Psoas muscle (tissue), 8 donors: ENCODE data around the gene ACKR1. TPM values are rescaled to one million over a fixed set of nuclear protein-coding genes. Genes with fewer than 3 reads are reported as not detected.

Source experiments
- ATAC-seq, 4 donors: fragments of 200-7000 bp; cut with Tn5 transposase; one replicate each; pipeline ENCODE4 v1.9.1; 2020; ENCODE audit warnings: moderate library complexity in 3 of 4, mild to moderate bottlenecking in 2 of 4
- DNase-seq, 2 donors: peaks; one replicate each; pipeline ENCODE4 v3.0.0-alpha.2; 2020
- H3K27ac ChIP-seq: fragments of 200-600 bp; one replicate; pipeline ENCODE4 v1.8.0; 2022
- H3K27me3 ChIP-seq, 3 donors: fragments of 200-600 bp in 1 of 3; one replicate each; pipeline versions ENCODE4 v1.6.1 to v1.8.0; 2013 to 2022; ENCODE audit warnings: low read length in 2 of 3, mild to moderate bottlenecking in 2 of 3, moderate library complexity in 1 of 3; ENCODE audit not compliant: insufficient read depth in 3 of 3
- H3K36me3 ChIP-seq, 2 donors: fragments of 200-600 bp in 1 of 2; one replicate each; pipeline versions ENCODE4 v1.6.1 to v1.8.0; 2013 to 2022; ENCODE audit warnings: low read depth in 1 of 2, mild to moderate bottlenecking in 1 of 2, moderate library complexity in 1 of 2; ENCODE audit not compliant: insufficient read depth in 1 of 2
- H3K4me1 ChIP-seq: fragments of 200-600 bp; one replicate; pipeline ENCODE4 v1.8.0; 2022
- H3K4me3 ChIP-seq: fragments of 200-600 bp; one replicate; pipeline ENCODE4 v1.8.0; 2022; ENCODE audit warnings: mild to moderate bottlenecking
- H3K9me3 ChIP-seq: fragments of 200-600 bp; one replicate; pipeline ENCODE4 v1.8.0; 2022
- whole genome bisulfite sequencing, 3 donors: extraction: QIAGEN DNeasy Blood & Tissue Kit; methylation state at CpG; one replicate each; pipeline versions ENCODE4 v1.1.6 to v1.1.7; 2013; 5-methylcytosine and 5-hydroxymethylcytosine counted together
- intact Hi-C, 2 donors: fragments of 100-400 bp; cut with DNase I; formaldehyde crosslinking; loops; one replicate each; pipeline versions ENCODE4 v1.11.0 to v1.14.2; 2022
- polyA plus RNA-seq, 3 donors: library from polyadenylated mRNA; stranded (reverse); fragments of 200-250 nt; gene quantifications; one replicate each; pipeline ENCODE4 v1.2.3, GENCODE V29; 2013
- total RNA-seq, 4 donors: library from RNA; stranded (reverse); fragmentation: NEBNext Ultra II Directional in 2 of 4; extraction: Animal tissue kit (Norgen Biotek cat#: 25700) in 2 of 4; gene quantifications; one replicate each; pipeline versions ENCODE4 v1.2.1 to v1.2.4, GENCODE V29; 2021 to 2023
- TF ChIP-seq, protein P1 (sequence below): fragments of 200-600 bp; IDR thresholded peaks from one replicate; pipeline ENCODE4 v1.8.0; 2022; ENCODE audit warnings: antibody characterized with exemption
- donor health status: healthy with polysubstance abuse.
- donor health status: DM: no; HTN: no; CAD: no; lungs with moderate emphysema.
- donor health status: Bipolar disorder and iron deficiency.
- donor health status: healthy.
- donor health status: DM: yes; HTN: yes; CAD: no.
- donor health status: DM: no; HTN: no; CAD: no.
- donor health status: DM: no; HTN: no; CAD: no.
- donor health status: DM: yes; HTN: yes; CAD: no.

Gene ACKR1
- total and polyA plus RNA-seq, 7 donors, result 11.1 to 24.0 (median 15.2) TPM

GRCh38 chr1:159163614-159164228, 41.0 kb upstream of the ACKR1 start:
- H3K27ac ChIP-seq, result no peak overlapping the region
- peaks cover 0 to 22% (median 4%) of the 10 kb centered on the region in 3 donors for H3K27me3 ChIP-seq
- WGBS, 3 donors, result 32 to 47% (median 33%) methylated on average over 9 of the region's 9 CpGs
- ATAC-seq, result no peak
- intact Hi-C loops, result loop anchor here (5.0 kb wide), 2 partner anchors 34 to 49 kb away; no protein-coding TSS in a partner anchor
- DNase-seq, result no peak
- H3K36me3 ChIP-seq, result no peaks in the 10 kb centered on the region
- H3K4me1 ChIP-seq, result peaks cover 9% of the 10 kb centered on the region
- TF ChIP-seq, protein P1, sequence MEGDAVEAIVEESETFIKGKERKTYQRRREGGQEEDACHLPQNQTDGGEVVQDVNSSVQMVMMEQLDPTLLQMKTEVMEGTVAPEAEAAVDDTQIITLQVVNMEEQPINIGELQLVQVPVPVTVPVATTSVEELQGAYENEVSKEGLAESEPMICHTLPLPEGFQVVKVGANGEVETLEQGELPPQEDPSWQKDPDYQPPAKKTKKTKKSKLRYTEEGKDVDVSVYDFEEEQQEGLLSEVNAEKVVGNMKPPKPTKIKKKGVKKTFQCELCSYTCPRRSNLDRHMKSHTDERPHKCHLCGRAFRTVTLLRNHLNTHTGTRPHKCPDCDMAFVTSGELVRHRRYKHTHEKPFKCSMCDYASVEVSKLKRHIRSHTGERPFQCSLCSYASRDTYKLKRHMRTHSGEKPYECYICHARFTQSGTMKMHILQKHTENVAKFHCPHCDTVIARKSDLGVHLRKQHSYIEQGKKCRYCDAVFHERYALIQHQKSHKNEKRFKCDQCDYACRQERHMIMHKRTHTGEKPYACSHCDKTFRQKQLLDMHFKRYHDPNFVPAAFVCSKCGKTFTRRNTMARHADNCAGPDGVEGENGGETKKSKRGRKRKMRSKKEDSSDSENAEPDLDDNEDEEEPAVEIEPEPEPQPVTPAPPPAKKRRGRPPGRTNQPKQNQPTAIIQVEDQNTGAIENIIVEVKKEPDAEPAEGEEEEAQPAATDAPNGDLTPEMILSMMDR, result no peak
- no peaks in the 10 kb centered on the region for H3K9me3 ChIP-seq
- no peak overlapping the region for H3K4me3 ChIP-seq

DNA sequence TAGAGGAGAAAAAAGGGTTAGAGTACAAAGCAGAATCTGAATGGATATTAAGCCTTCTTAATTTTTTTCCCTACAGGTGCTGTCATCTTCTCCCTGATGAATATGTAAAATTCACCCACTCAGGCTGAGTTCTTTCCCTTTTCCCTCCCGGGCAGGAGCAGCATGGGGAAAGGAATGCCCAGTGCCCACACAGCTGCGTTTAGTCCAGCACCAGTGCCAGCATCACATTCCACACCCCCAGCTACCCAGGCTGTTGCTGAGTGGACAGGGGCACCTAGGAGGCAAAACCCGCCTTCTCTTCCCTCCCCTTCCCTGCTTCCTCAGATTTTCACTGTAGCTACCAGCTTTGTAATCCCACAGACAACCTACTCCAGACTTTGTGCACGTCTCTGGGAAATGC, 36.6 kb upstream of the ACKR1 start:
- intact Hi-C loops, result no loop called here
- H3K4me1 ChIP-seq, result no peaks in the 10 kb centered on the region
- DNase-seq, result no peak
- H3K36me3 ChIP-seq, result no peaks in the 10 kb centered on the region
- WGBS, 3 donors, result 18 to 38% (median 25%) methylated on average over 4 of the region's 4 CpGs
- H3K27me3 ChIP-seq, result peaks cover 4 to 62% (median 11%) of the 10 kb centered on the region in 3 donors
- no peak overlapping the region for H3K27ac ChIP-seq
- TF ChIP-seq, protein P1, result no peak
- no peak for ATAC-seq
- no peak overlapping the region for H3K4me3 ChIP-seq
- H3K9me3 ChIP-seq, result no peaks in the 10 kb centered on the region

DNA sequence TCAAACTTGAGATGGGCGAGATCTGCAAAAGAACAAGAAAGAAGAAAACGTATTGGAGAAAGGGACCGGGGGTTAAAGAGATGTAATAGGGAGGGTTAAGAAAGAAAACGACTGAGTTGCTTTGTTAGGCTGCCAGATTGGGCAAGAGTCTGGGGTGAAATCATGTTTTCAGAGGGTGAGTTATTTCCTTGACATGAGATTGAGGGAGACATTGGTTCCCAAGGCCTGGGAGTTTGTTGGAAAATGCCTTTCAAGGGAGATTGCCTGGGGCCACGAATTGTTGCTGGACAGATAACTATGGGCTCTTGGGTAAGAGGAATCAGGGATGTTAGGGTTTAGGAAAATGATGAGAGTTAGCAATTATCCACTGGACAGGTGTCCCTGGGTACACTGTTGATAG, 34.0 kb upstream of the ACKR1 start:
- Histone ChIP-seq H3K36me3 (no peaks in the 10 kb centered on the region), H3K9me3 (no peaks in the 10 kb centered on the region), H3K27me3 (peaks cover 4 to 59% (median 11%) of the 10 kb centered on the region in 3 donors), H3K4me1 (no peaks in the 10 kb centered on the region), H3K27ac (no peak overlapping the region), H3K4me3 (no peak overlapping the region)
- no peak for ATAC-seq
- TF ChIP-seq, protein P1, result no peak
- 69 to 74% (median 71%) methylated on average over 5 of the region's 5 CpGs for WGBS, 3 donors
- intact Hi-C loops, result no loop called here
- no peak for DNase-seq

DNA sequence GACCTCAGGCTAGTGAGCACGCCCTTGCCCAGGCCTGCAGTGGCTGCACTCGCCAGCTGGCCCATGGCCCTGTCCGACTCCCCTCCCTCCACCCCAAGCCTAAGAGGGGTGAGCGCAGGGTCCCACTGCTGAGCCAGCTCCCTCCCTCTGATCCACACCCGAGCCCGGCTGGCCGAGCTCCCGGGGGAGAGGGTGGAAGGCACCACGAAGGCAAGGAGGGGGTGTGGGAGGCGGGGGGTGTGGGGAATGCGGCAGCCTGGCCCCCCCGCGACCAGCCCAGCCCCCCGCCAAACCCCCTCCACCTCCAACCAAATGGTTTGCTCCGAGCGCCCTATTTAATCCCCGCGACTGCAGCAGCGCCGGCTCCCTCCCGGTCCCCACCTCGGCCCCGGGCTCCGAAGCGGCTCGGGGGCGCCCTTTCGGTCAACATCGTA, 33.4 kb upstream of the ACKR1 start, which contains the start of gene CADM3:
Gene CADM3 (plus strand): TSS at position 362 of the 434 bp plus-strand sequence. CDS start 151 bp downstream, outside the sequence.
- H3K27ac ChIP-seq, result no peak within 1 kb of the TSS
- H3K36me3 ChIP-seq, result no peaks in the 10 kb centered on the region
- DNase-seq (peak; percentile 21 to 56), ATAC-seq (no peak)
- peak within 1 kb of the TSS; percentile 45 for H3K4me3 ChIP-seq
- intact Hi-C loops, result no loop called here
- TF ChIP-seq, protein P1, result no peak
- no peaks in the 10 kb centered on the region for H3K4me1 ChIP-seq
- peaks cover 4 to 59% (median 11%) of the 10 kb centered on the region in 3 donors for H3K27me3 ChIP-seq
- 2 to 3% (median 2%) methylated on average over 9 to 29 of the region's 29 CpGs for WGBS, 3 donors
- no peaks in the 10 kb centered on the region for H3K9me3 ChIP-seq
